SK-N-MC (cell line): ENCODE data around the gene C3orf18.

Experiments
- EZH2 ChIP-seq: fragments of 200-600 bp; sonication (generic); IDR thresholded peaks from one replicate; pipeline ENCODE4 v1.6.1; 2017; ENCODE audit warnings: antibody characterized with exemption
- FOXP2 ChIP-seq: optimal IDR thresholded peaks from 2 replicates; pipeline ENCODE3; 2011; ENCODE audit warnings: mild to moderate bottlenecking, moderate library complexity; ENCODE audit not compliant: insufficient read depth; ENCODE audit errors: extremely low read length, control extremely low read depth
- POLR2AphosphoS5 ChIP-seq: IDR thresholded peaks from 2 replicates; pipeline ENCODE4 v1.6.1; 2012; ENCODE audit warnings: mild to moderate bottlenecking, low read depth, low read length, borderline replicate concordance

DNA sequence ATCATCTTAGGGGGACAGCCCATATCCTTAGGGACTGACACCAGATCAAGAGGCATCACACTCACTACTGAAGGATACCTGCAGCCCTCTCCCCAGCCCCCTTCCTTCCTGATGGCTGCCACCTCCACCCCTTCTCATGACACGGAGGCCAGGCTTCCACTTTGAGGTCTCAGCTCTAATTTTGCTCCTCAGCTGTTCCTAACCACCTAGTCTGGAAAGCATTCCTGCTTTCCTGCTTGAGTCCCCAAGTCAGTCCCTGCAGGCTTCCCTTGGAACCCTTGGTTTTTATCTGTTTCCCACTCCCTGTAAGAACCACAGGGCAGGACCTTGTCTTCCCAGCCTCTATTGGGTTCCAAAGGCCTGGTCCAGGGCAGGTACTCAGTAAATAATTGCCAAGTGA is 3.2 kb downstream of the C3orf18 start:
- TF ChIP-seq POLR2AphosphoS5 (no peak), EZH2 (no peak), FOXP2 (no peak)
